Activated T-cell treated with anti-CD3 and anti-CD28 coated beads for 1 hour (primary cell): Measurements from ENCODE around the gene ZNF653.
"Not testable (repeated sequence)": the region's sequence is repeated elsewhere in the genome, so short reads cannot be mapped to it uniquely, and the experiment has no call there.

Source experiments
- DNase-seq: peaks from one replicate; pipeline ENCODE4 v3.0.0-alpha.2; 2020; ENCODE audit warnings: low read depth

Gene ZNF653

GRCh38 chr19:11481534-11482383 lies 23.9 kb downstream of the ZNF653 start:
- peak; percentile 29 for DNase-seq

GRCh38 chr19:11480715-11481533 lies 24.7 kb downstream of the ZNF653 start, which contains the start of gene ELAVL3:
ELAVL3 (minus strand) TSS chr19:11481046; CDS start chr19:11480608, 438 bp downstream.
- no peak for DNase-seq

GRCh38 chr19:11479898-11480714 lies 25.5 kb downstream of the ZNF653 start:
- DNase-seq = no peak

GRCh38 chr19:11479090-11479897 lies 26.3 kb downstream of the ZNF653 start:
- no peak for DNase-seq

GRCh38 chr19:11478167-11479089 lies 27.2 kb downstream of the ZNF653 start:
- no peak for DNase-seq

GRCh38 chr19:11475861-11476260 lies 29.8 kb downstream of the ZNF653 start:
- DNase-seq = no peak

GRCh38 chr19:11475343-11475742 lies 30.3 kb downstream of the ZNF653 start:
- not testable (repeated sequence) for DNase-seq

GRCh38 chr19:11473725-11474124 lies 31.9 kb downstream of the ZNF653 start:
- no peak for DNase-seq

GRCh38 chr19:11468266-11468845 lies 37.3 kb downstream of the ZNF653 start:
- not testable (repeated sequence) for DNase-seq

GRCh38 chr19:11465600-11465999 lies 40.0 kb downstream of the ZNF653 start:
- DNase-seq = no peak

GRCh38 chr19:11464333-11465265 lies 41.0 kb downstream of the ZNF653 start:
- no peak for DNase-seq

- DNase-seq = no peak
Measured at GRCh38 chr19:11463391-11463790, 42.2 kb downstream of the ZNF653 start.

- no peak for DNase-seq
Measured at GRCh38 chr19:11461453-11461852, 44.2 kb downstream of the ZNF653 start.

GRCh38 chr19:11460207-11460606 lies 45.4 kb downstream of the ZNF653 start:
- DNase-seq = no peak

GRCh38 chr19:11458912-11459311 lies 46.7 kb downstream of the ZNF653 start:
- DNase-seq = not testable (repeated sequence)

- no peak for DNase-seq
Measured at GRCh38 chr19:11458236-11458900, 47.3 kb downstream of the ZNF653 start.

GRCh38 chr19:11457831-11458230 lies 47.8 kb downstream of the ZNF653 start:
- no peak for DNase-seq

- no peak for DNase-seq
Measured at GRCh38 chr19:11457115-11457514, 48.5 kb downstream of the ZNF653 start.
